ENCODE data around the gene SRP68.

- TF ChIP-seq EZH2 (IDR thresholded peaks at IDR 0.05; ENCODE audit: insufficient read depth, poor library complexity, severe bottlenecking) (no peak), EZH2phosphoT487 (IDR thresholded peaks at IDR 0.05; ENCODE audit: insufficient read depth, low read depth) (no peak)
Observed at GRCh38 chr17:76092526-76093413, 20.5 kb upstream of the SRP68 start.
